Panc1 (cell line): ENCODE results near the gene PEG3.

Source experiments
- CTCF ChIP-seq: fragments of 450-650 bp; IDR thresholded peaks from 2 replicates; pipeline ENCODE4 v1.5.1; 2017; ENCODE audit warnings: mild to moderate bottlenecking
- POLR2AphosphoS5 ChIP-seq: IDR thresholded peaks from 2 replicates; pipeline ENCODE4 v1.6.1; 2012; ENCODE audit warnings: mild to moderate bottlenecking, low read depth, low read length, moderate library complexity
- REST ChIP-seq, 2 experiments: IDR thresholded peaks; 2 replicates each; pipeline ENCODE4 v1.6.1; 2011 to 2012; ENCODE audit warnings: low read depth in 2 of 2, control low read depth in 1 of 2, low read length in 1 of 2, mild to moderate bottlenecking in 1 of 2, moderate library complexity in 1 of 2; ENCODE audit not compliant: insufficient read depth in 1 of 2

- TF ChIP-seq CTCF (no peak), POLR2AphosphoS5 (no peak), REST (IDR thresholded peaks at IDR 0.05; ENCODE audit: insufficient read depth in 1 of 2, low read depth in 2 of 2, low read length in 1 of 2) (no peak)
Observed at GRCh38 chr19:56880592-56881190, 40.2 kb upstream of the PEG3 start.
